Measurements from ENCODE around the gene COL6A5. TPM values are rescaled to one million over a fixed set of nuclear protein-coding genes. Genes with fewer than 3 reads are reported as not detected.

COL6A5 gene
- total and polyA plus RNA-seq, 2 experiments from 2014 or later = 0.03 to 0.05 TPM

GRCh38 chr3:130420466-130420865 lies 75.0 kb downstream of the COL6A5 start:
- Histone ChIP-seq H3K27ac (ENCODE audit: low read depth) (no peak overlapping the region), H3K4me1 (ENCODE audit: insufficient read depth) (no peaks in the 10 kb centered on the region), H3K27me3 (ENCODE audit: insufficient read depth) (no peaks in the 10 kb centered on the region), H3K36me3 (ENCODE audit: insufficient read depth) (no peaks in the 10 kb centered on the region), H4K20me1 (replicated peaks; ENCODE audit: insufficient read depth) (no peaks in the 10 kb centered on the region), H3K9me2 (ENCODE audit: insufficient read depth) (peaks cover 7% of the 10 kb centered on the region; the same call in 1 of the 2 replicates), H2AFZ (no peak overlapping the region), H3K79me2 (replicated peaks; ENCODE audit: insufficient read depth) (no peaks in the 10 kb centered on the region), H3F3A (replicated peaks; ENCODE audit: low read depth) (no peaks in the 10 kb centered on the region), H3K4me3 (no peak overlapping the region), H3K4me2 (no peak overlapping the region)
- ATAC-seq (no peak), DNase-seq (ENCODE audit: low spot score) (no peak)
- H3K4me3 Mint-ChIP-seq = no peak overlapping the region
- H3K27me3 Mint-ChIP-seq (ENCODE audit: insufficient read depth, low read depth, poor library complexity) = no peaks in the 10 kb centered on the region
- TF ChIP-seq STAT1 (IDR thresholded peaks at IDR 0.05; ENCODE audit: unreplicated experiment) (no peak), REST (IDR thresholded peaks at IDR 0.05; ENCODE audit: unreplicated experiment) (no peak), NANOG (IDR thresholded peaks at IDR 0.05; ENCODE audit: borderline replicate concordance) (no peak), JUNB (IDR thresholded peaks at IDR 0.05; ENCODE audit: unreplicated experiment) (no peak), ZNF462 (CRISPR knock-in tag; IDR thresholded peaks at IDR 0.05) (no peak), ZNF114 (CRISPR knock-in tag; IDR thresholded peaks at IDR 0.05) (no peak), EZH2 (IDR thresholded peaks at IDR 0.05; ENCODE audit: low read depth, unreplicated experiment) (no peak), CREB1 (CRISPR knock-in tag; IDR thresholded peaks at IDR 0.05; ENCODE audit: low read depth) (no peak), ZNF331 (CRISPR knock-in tag; IDR thresholded peaks at IDR 0.05; ENCODE audit: low read depth) (no peak), ETS1 (IDR thresholded peaks at IDR 0.05) (no peak), EZH2phosphoT487 (IDR thresholded peaks at IDR 0.05; ENCODE audit: unreplicated experiment) (no peak), POLR2AphosphoS5 (IDR thresholded peaks at IDR 0.05; ENCODE audit: low read depth) (no peak), CTCF (conservative IDR thresholded peaks at IDR 0.05; ENCODE audit: low read depth in 2 of 2) (no peak)
- no peaks in the 10 kb centered on the region for H3K9me3 Mint-ChIP-seq
- H3K36me3 Mint-ChIP-seq (ENCODE audit: low read depth) = no peaks in the 10 kb centered on the region
- 0 out of 3 replicates have a peak, but pooled peaks cover 4% of the 10 kb centered on the region for H3K4me1 Mint-ChIP-seq
- H3K27ac Mint-ChIP-seq = no peak overlapping the region
